GM10266 (cell line): ENCODE measurements around the gene IQGAP2.

Experiments
- DNase-seq: peaks from one replicate; pipeline ENCODE4 v3.0.0; 2012; ENCODE audit errors: extremely low spot score
- CTCF ChIP-seq: IDR thresholded peaks from 2 replicates; pipeline ENCODE4 v1.5.1; 2012; ENCODE audit warnings: mild to moderate bottlenecking, low read depth; ENCODE audit not compliant: control insufficient read depth, insufficient read depth; ENCODE audit errors: missing control alignments

IQGAP2 gene

GRCh38 chr5:76441890-76442673 is 39.0 kb downstream of the IQGAP2 start:
- no peak for TF ChIP-seq CTCF
- DNase-seq, result no peak

GRCh38 chr5:76443066-76443800 is 40.1 kb downstream of the IQGAP2 start:
- no peak for TF ChIP-seq CTCF
- no peak for DNase-seq

- no peak for DNase-seq
- no peak for TF ChIP-seq CTCF
These were observed 42.0 kb downstream of the IQGAP2 start for GRCh38 chr5:76445063-76445462.

GRCh38 chr5:76445830-76446229 is 42.7 kb downstream of the IQGAP2 start:
- TF ChIP-seq CTCF, result no peak
- no peak for DNase-seq

GRCh38 chr5:76446776-76447175 is 43.7 kb downstream of the IQGAP2 start:
- TF ChIP-seq CTCF, result no peak

GRCh38 chr5:76449606-76450005 is 46.5 kb downstream of the IQGAP2 start:
- no peak for TF ChIP-seq CTCF
- DNase-seq, result no peak

More at GRCh38 chr5:76446776-76447175, 43.7 kb downstream of the IQGAP2 start:
- DNase-seq, result no peak

GRCh38 chr5:76450054-76450453 is 47.0 kb downstream of the IQGAP2 start:
- TF ChIP-seq CTCF, result no peak
- no peak for DNase-seq
